ENCODE data around the gene IFT57. TPM values are rescaled to one million over a fixed set of nuclear protein-coding genes. Genes with fewer than 3 reads are reported as not detected.

IFT57 gene
- total RNA-seq, 1 experiment from 2014 or later: 106 TPM

DNA sequence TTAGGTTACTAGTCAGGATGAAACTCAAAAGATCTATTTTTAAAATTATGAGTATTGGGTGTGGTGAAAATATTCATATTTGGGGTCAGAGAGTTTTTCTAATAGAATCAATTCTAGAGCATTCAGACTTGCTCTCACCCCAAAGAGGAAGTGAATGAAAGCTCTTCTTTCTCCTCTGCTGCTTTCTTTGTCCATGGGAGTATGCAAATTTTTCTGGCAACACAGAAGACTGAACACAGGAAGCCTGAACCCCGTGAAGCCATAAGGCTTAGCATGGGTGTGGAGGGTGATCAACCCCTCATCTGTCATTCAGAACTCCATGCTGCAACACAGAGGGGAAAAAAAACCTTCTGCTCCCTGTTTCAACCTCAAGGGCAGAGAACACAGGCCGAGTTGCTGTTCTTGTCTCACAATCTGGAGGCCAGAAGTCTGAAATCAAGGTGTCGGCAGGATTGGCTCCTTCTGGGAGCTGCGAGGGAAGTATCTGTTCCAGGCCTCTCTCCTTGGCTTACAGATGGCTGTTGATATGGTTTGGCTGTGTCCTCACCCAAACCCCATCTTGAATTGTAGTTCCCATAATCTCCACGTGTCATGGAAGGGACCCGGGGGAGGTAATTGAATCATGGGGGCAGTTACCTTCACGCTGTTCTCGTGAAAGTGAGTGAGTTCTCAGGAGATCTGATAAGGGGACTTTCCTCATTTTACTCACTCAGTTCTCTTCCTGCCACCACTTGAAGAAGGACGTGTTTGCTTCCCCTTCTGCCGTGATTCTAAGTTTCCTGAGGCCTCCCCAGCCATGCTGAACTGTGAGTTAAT, 97.7 kb downstream of the IFT57 start:
- no peak for DNase-seq
- H3K27me3 ChIP-seq: no peaks in the 10 kb centered on the region
- no peak overlapping the region for H3K4me3 ChIP-seq
- H3K36me3 ChIP-seq: no peaks in the 10 kb centered on the region
- no peaks in the 10 kb centered on the region for H3K9me3 ChIP-seq

DNA sequence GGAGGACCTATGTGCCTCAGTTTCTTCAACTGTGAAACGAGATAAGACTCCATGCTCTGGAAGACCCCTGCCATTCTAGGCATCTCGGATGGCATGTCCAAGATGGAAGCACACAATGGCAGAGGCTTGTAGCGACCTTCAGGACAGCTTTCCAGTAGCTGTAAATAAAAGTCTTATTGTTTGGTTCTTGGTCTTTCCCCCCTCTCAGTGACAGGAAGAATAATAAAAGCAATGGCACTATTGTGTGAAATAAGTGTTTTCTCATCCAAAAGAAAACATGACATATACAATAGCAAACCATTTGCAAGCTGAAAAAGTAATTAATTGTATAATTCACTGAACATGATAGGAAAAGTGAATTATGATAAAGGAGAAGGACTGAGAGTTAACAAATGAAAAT, 98.9 kb downstream of the IFT57 start:
- Histone ChIP-seq H3K27me3 (no peaks in the 10 kb centered on the region), H3K36me3 (no peaks in the 10 kb centered on the region), H3K9me3 (no peaks in the 10 kb centered on the region), H3K4me3 (no peak overlapping the region)
- DNase-seq: no peak

DNA sequence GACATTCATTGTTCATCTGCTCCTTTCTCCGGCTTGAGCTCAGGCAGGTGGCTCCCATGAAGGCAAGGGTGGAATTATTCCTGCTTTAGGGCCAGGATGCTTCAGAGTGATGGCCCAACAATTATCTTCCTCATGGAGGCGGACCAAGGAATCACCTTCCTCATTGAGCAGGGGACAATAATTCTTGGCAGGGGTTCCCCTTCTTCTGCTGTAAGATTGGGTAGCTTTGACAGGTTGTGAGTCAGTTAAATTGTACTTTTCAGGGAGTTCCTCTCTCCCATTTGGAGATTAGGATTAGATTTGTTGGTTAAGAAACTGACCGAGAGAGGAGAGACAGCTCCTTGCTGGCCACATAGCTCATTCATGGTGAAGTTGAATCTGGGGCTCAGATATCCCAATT, 99.9 kb downstream of the IFT57 start:
- no peaks in the 10 kb centered on the region for H3K36me3 ChIP-seq
- no peaks in the 10 kb centered on the region for H3K9me3 ChIP-seq
- H3K27me3 ChIP-seq: no peaks in the 10 kb centered on the region
- no peak for DNase-seq
- H3K4me3 ChIP-seq: no peak overlapping the region

DNA sequence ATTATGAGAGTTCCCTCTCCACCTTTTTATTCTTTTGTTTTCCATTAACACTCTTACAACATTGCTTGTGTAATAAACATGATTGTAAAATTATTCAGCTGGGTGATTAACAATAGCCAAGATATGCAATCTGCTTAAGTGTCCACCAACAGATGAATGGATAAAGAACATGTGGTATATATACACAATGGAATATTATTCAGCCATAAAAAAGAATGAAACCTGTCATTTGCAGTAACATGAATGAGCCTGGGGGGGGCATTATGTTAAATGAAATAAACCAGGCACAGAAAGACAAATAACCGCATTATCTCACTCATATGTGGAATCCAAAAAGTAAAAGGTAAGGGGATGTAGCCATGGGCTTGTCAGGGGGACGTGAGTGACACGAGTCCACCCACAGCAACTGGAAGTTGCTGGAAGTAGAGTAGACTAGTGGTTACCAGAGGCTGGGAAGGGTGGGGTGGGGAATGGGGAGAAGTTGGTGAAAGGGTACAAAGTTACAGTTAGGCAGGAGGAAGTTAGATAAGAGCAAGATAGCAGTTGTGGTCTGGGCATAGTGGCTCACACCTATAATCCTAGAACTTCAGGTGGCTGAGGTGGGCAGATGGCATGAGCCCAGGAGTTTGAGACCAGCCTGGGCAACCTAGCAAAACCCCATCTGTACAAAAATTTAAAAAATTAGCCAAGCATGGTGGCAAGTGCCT, 102.7 kb downstream of the IFT57 start:
- no peak for DNase-seq
- Histone ChIP-seq H3K9me3 (no peaks in the 10 kb centered on the region), H3K36me3 (no peaks in the 10 kb centered on the region), H3K27me3 (no peaks in the 10 kb centered on the region), H3K4me3 (no peak overlapping the region)

DNA sequence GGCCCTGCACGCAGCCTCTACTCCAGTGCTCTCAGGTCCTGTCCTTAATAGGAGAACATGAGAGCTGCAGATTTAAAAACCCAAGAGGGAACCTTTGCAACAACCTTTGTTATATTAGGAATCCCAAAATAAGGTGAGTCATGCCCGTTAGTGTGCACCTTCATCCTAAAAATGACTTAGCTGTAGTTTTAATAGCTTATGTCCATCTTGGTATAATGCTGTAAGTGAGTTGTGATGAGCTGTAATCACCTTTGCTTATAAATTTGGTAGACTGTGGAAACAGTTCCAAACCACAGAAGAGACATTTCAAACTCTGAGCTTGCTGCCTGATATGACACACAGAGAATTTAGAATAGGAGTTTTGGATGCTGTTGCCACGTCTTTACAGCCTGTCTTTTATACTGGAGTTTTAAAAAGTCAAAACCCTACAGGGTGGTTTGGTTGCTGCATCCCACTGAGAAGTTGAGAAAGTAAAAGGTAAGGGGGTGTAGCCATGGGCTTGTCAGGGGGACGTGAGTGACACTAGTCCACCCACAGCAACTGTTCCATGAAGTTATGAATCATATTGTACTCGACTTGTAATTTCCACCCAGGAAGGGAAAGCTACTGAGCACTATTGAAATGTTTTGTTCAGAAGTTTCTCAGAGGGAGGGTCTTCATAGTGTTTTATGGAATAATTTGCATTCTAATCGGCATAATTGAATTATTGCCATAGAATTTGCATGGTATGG, 104.0 kb downstream of the IFT57 start:
- DNase-seq: no peak
- no peaks in the 10 kb centered on the region for H3K27me3 ChIP-seq
- no peaks in the 10 kb centered on the region for H3K36me3 ChIP-seq
- H3K9me3 ChIP-seq: no peaks in the 10 kb centered on the region
- H3K4me3 ChIP-seq: no peak overlapping the region

DNA sequence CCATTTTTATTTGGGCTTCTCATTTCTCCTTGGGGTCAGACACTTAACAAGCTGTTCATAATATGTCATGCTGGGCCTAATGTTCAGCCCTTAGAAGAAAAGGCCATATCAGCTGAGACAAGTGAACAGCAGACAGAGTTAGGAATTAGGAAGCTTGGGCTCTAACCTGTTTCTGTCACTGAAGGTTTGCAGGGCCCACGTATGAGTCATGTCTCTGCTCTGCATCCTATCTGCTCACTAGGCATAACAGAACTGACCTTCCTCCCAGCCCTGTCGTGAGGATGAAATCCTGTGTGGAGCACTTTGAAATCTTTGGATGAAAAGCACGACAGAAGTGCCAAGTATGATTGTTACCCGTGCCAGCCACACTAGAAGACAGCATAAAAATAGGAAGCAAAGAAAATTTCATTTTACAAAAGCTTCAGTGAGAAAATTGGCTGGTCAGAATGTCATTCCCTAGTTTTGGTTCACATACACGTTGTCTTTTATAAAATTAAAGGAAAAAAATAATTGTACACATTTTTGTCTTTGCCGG, 104.9 kb downstream of the IFT57 start:
- no peaks in the 10 kb centered on the region for H3K36me3 ChIP-seq
- peak; percentile 28 for DNase-seq
- H3K27me3 ChIP-seq: no peaks in the 10 kb centered on the region
- H3K4me3 ChIP-seq: no peak overlapping the region
- H3K9me3 ChIP-seq: no peaks in the 10 kb centered on the region

DNA sequence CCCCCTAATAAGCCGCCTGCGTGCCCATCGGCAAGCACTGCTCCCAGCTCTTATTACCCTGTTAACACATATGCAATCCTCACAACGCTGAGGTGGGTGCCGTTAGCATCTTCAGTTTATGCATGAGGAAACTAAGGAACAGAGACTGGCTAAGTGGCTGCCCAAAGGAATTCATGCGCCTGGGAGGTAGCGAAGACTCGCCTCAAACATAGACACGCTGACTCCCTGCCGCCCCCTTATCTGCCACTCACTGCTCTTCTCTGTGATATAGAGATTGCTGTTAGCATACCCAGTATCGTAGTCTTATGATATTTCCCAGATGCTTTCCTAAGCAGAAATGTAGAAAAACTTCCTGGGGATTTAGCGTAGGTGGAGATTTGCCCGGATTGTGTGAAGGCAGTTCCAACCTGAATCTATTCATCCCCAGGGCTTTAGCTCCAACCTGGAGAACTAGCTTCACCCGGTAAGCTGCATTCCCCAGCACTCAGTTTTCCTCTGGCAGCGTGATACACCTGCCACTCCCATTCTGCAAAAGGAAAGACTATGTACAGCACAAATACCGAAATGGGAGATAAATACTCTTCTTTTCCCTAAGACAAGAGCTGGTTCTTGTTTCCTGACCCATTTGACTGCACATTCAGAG, 107.7 kb downstream of the IFT57 start:
- Histone ChIP-seq H3K4me3 (no peak overlapping the region), H3K9me3 (no peaks in the 10 kb centered on the region)

DNA sequence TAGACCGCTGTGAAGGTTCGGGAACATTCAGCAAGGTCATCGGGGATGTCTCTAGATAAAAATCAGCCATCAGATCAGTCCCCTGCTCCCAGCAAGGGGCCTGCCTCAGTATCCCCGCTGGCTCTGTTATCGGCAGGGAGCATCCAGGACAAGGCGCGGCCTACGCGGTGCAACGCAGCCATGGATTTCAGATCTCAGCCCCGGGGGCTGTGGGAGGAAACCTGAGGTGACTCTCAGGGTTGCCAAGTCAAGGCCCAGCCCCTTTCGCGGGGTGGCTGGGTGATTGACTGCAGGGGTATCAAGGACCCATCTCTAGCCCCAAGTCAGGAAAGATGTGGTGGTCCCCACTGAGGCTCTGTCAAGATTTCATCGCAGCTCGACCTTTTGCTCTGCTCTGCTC, 108.2 kb downstream of the IFT57 start:
- no peaks in the 10 kb centered on the region for H3K36me3 ChIP-seq
- no peaks in the 10 kb centered on the region for H3K9me3 ChIP-seq
- no peaks in the 10 kb centered on the region for H3K27me3 ChIP-seq
- no peak overlapping the region for H3K4me3 ChIP-seq
- DNase-seq: no peak

More for the DNA sequence above, 107.7 kb downstream of the IFT57 start:
- Histone ChIP-seq H3K36me3 (no peaks in the 10 kb centered on the region), H3K27me3 (no peaks in the 10 kb centered on the region)
- no peak for DNase-seq

DNA sequence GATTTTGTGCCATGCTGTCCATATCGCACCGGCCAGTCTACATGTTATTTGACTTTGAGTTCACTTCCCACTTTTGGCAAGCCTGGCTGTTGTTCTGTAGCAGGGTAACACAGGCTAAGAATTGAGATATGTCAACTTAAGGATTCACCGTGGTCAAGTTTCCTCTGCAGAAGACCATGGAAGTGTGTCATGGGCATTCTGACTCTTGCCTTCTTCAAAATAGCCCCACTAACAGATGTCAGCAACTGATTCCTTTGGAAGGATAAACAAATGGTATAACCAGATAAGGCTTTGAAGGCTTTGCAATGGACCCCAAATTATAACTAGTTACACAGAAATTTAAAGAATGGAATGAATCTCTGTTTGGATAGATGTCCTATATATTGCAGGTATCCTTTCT, 111.3 kb downstream of the IFT57 start:
- Histone ChIP-seq H3K4me3 (no peak overlapping the region), H3K9me3 (no peaks in the 10 kb centered on the region)
- DNase-seq: no peak

More for the DNA sequence above, 111.3 kb downstream of the IFT57 start:
- Histone ChIP-seq H3K36me3 (no peaks in the 10 kb centered on the region), H3K27me3 (no peaks in the 10 kb centered on the region)

Other genes starting within 250 kb of the IFT57 start
- gene CD47, start 131.4 kb downstream of the IFT57 start, total RNA-seq (2014; rRNA removed; shearing (Covaris generic); ENCODE audit: low replicate concordance): 69.0 and 158 TPM in 2 replicates
- gene HHLA2, start 74.1 kb upstream of the IFT57 start, total RNA-seq (2014; rRNA removed; shearing (Covaris generic); ENCODE audit: low replicate concordance): not detected in 2 replicates

Measured in MG63 (cell line).